ENCODE results near the gene PTPRN2. TPM values are rescaled to one million over a fixed set of nuclear protein-coding genes. Genes with fewer than 3 reads are reported as not detected.

The PTPRN2 gene
- total and polyA plus RNA-seq, 2 of the 8 experiments (the other 6 are each of a cell fraction or from before 2014, with no cell fraction given), result 2.6 to 4.5 TPM

DNA sequence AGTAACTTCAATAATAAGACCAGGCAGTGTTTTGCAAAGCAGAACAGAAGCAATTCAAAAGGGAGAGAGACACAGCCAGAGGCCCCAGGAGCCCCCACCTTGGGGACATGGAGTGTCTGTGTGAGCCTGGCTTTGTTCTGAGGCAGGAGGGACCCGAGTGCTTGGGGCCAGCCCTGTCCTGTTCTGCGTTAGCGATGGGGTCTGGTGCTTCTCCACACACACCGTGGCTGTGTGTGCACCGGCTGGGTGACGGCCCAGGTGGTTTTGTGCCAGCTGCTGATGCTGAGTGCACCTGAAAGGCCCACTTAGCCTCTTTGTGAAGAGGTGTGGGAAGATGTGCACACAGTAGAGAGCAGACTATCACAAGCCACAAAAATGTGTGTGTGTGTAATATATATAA, 781.9 kb downstream of the PTPRN2 start (continued):
- TF ChIP-seq PHF8 (conservative IDR thresholded peaks at IDR 0.05; ENCODE audit: low read depth, low read length), result no peak
- no peak for TF ChIP-seq SIN3A (conservative IDR thresholded peaks at IDR 0.05 in 1 of 2, IDR thresholded peaks at IDR 0.05 in 1 of 2; ENCODE audit: low read depth in 1 of 2, low read length in 2 of 2)
- TF ChIP-seq CBX5 (IDR thresholded peaks at IDR 0.05; ENCODE audit: low read depth, low read length), result no peak

Measured in H1 (cell line).